Measurements from ENCODE around the gene RIPK3.

DNA sequence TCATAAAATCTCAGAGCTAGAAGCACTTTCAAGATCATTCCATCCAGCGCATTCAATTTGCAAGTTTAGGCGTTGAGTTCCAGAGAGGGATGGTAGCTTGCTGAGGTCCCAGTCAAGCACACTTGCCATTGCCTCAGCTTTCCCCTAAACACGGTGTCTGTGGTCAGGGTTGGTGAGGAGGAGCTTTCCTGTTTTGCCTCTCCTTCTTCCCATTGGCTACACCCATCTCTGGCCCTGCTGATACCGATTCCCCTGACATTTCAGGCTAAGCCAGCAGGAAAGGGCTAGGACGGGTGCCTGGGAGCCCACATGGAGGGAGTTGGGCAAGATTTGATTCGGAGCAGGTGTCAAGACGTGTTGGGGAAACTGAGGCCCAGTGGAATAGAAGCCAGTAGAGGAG is 37.3 kb upstream of the RIPK3 start:
- TF ChIP-seq TAF1 (conservative IDR thresholded peaks at IDR 0.05) (no peak), SP1 (IDR thresholded peaks at IDR 0.05) (no peak), JUND (IDR thresholded peaks at IDR 0.05) (no peak), RAD21 (IDR thresholded peaks at IDR 0.05) (no peak), YY1 (IDR thresholded peaks at IDR 0.05) (no peak), FOXA1 (IDR thresholded peaks at IDR 0.05) (no peak), EGR1 (IDR thresholded peaks at IDR 0.05; ENCODE audit: low read depth in 2 of 2) (no peak), GABPA (IDR thresholded peaks at IDR 0.05 in 1 of 2, conservative IDR thresholded peaks at IDR 0.05 in 1 of 2) (no peak), HNF4G (IDR thresholded peaks at IDR 0.05) (no peak)
- TF ChIP-seq, protein P1, sequence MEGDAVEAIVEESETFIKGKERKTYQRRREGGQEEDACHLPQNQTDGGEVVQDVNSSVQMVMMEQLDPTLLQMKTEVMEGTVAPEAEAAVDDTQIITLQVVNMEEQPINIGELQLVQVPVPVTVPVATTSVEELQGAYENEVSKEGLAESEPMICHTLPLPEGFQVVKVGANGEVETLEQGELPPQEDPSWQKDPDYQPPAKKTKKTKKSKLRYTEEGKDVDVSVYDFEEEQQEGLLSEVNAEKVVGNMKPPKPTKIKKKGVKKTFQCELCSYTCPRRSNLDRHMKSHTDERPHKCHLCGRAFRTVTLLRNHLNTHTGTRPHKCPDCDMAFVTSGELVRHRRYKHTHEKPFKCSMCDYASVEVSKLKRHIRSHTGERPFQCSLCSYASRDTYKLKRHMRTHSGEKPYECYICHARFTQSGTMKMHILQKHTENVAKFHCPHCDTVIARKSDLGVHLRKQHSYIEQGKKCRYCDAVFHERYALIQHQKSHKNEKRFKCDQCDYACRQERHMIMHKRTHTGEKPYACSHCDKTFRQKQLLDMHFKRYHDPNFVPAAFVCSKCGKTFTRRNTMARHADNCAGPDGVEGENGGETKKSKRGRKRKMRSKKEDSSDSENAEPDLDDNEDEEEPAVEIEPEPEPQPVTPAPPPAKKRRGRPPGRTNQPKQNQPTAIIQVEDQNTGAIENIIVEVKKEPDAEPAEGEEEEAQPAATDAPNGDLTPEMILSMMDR (IDR thresholded peaks at IDR 0.05; ENCODE audit: low read depth, low read length, missing input control), result no peak
- TF ChIP-seq, protein P2, sequence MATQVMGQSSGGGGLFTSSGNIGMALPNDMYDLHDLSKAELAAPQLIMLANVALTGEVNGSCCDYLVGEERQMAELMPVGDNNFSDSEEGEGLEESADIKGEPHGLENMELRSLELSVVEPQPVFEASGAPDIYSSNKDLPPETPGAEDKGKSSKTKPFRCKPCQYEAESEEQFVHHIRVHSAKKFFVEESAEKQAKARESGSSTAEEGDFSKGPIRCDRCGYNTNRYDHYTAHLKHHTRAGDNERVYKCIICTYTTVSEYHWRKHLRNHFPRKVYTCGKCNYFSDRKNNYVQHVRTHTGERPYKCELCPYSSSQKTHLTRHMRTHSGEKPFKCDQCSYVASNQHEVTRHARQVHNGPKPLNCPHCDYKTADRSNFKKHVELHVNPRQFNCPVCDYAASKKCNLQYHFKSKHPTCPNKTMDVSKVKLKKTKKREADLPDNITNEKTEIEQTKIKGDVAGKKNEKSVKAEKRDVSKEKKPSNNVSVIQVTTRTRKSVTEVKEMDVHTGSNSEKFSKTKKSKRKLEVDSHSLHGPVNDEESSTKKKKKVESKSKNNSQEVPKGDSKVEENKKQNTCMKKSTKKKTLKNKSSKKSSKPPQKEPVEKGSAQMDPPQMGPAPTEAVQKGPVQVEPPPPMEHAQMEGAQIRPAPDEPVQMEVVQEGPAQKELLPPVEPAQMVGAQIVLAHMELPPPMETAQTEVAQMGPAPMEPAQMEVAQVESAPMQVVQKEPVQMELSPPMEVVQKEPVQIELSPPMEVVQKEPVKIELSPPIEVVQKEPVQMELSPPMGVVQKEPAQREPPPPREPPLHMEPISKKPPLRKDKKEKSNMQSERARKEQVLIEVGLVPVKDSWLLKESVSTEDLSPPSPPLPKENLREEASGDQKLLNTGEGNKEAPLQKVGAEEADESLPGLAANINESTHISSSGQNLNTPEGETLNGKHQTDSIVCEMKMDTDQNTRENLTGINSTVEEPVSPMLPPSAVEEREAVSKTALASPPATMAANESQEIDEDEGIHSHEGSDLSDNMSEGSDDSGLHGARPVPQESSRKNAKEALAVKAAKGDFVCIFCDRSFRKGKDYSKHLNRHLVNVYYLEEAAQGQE (IDR thresholded peaks at IDR 0.05), result no peak
- TF ChIP-seq, protein P3, sequence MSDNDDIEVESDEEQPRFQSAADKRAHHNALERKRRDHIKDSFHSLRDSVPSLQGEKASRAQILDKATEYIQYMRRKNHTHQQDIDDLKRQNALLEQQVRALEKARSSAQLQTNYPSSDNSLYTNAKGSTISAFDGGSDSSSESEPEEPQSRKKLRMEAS (IDR thresholded peaks at IDR 0.05), result no peak
- TF ChIP-seq, protein P4, sequence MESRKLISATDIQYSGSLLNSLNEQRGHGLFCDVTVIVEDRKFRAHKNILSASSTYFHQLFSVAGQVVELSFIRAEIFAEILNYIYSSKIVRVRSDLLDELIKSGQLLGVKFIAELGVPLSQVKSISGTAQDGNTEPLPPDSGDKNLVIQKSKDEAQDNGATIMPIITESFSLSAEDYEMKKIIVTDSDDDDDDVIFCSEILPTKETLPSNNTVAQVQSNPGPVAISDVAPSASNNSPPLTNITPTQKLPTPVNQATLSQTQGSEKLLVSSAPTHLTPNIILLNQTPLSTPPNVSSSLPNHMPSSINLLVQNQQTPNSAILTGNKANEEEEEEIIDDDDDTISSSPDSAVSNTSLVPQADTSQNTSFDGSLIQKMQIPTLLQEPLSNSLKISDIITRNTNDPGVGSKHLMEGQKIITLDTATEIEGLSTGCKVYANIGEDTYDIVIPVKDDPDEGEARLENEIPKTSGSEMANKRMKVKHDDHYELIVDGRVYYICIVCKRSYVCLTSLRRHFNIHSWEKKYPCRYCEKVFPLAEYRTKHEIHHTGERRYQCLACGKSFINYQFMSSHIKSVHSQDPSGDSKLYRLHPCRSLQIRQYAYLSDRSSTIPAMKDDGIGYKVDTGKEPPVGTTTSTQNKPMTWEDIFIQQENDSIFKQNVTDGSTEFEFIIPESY (IDR thresholded peaks at IDR 0.05), result no peak
- TF ChIP-seq, protein P5, sequence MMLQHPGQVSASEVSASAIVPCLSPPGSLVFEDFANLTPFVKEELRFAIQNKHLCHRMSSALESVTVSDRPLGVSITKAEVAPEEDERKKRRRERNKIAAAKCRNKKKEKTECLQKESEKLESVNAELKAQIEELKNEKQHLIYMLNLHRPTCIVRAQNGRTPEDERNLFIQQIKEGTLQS (IDR thresholded peaks at IDR 0.05), result no peak

All from liver (tissue), 3 donors.